Measurements from ENCODE around the gene MED12L.

DNA sequence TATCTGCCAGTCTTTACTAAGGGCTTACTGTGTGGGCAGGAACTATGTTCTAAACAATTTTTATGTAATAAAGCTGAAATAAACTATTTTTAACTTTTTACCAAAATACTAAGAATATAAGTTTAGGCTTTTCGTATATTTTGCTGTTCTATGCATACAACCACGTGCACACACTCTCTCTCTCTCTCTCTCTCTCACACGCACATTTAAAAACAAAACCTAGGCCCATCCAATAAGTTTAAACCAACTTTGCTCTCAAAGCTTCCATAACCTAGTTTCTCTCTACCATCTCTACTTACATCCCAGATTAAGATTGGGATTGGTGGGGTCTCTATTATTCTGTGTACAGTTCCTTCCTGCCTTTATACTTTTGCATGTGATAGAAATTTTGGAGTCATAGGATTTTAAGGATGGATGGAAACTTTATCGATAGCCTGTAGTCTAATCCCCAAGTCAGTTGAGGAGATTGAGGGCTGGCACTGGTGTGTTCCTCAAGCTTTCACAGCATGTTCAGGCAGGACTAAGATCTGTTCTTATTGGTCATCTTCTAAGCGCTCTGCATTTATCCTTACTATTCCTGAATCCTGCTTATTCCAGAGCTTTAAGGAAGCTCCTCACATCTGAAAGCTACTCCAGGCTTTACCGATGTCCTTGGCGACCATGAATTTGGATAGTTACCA, 115.7 kb downstream of the MED12L start:
- TF ChIP-seq, protein P1, sequence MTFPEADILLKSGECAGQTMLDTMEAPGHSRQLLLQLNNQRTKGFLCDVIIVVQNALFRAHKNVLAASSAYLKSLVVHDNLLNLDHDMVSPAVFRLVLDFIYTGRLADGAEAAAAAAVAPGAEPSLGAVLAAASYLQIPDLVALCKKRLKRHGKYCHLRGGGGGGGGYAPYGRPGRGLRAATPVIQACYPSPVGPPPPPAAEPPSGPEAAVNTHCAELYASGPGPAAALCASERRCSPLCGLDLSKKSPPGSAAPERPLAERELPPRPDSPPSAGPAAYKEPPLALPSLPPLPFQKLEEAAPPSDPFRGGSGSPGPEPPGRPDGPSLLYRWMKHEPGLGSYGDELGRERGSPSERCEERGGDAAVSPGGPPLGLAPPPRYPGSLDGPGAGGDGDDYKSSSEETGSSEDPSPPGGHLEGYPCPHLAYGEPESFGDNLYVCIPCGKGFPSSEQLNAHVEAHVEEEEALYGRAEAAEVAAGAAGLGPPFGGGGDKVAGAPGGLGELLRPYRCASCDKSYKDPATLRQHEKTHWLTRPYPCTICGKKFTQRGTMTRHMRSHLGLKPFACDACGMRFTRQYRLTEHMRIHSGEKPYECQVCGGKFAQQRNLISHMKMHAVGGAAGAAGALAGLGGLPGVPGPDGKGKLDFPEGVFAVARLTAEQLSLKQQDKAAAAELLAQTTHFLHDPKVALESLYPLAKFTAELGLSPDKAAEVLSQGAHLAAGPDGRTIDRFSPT (tag by site-specific recombination; IDR thresholded peaks at IDR 0.05) = no peak
- TF ChIP-seq, protein P2, sequence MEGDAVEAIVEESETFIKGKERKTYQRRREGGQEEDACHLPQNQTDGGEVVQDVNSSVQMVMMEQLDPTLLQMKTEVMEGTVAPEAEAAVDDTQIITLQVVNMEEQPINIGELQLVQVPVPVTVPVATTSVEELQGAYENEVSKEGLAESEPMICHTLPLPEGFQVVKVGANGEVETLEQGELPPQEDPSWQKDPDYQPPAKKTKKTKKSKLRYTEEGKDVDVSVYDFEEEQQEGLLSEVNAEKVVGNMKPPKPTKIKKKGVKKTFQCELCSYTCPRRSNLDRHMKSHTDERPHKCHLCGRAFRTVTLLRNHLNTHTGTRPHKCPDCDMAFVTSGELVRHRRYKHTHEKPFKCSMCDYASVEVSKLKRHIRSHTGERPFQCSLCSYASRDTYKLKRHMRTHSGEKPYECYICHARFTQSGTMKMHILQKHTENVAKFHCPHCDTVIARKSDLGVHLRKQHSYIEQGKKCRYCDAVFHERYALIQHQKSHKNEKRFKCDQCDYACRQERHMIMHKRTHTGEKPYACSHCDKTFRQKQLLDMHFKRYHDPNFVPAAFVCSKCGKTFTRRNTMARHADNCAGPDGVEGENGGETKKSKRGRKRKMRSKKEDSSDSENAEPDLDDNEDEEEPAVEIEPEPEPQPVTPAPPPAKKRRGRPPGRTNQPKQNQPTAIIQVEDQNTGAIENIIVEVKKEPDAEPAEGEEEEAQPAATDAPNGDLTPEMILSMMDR (tag by site-specific recombination; IDR thresholded peaks at IDR 0.05) = no peak
- TF ChIP-seq, protein P3, sequence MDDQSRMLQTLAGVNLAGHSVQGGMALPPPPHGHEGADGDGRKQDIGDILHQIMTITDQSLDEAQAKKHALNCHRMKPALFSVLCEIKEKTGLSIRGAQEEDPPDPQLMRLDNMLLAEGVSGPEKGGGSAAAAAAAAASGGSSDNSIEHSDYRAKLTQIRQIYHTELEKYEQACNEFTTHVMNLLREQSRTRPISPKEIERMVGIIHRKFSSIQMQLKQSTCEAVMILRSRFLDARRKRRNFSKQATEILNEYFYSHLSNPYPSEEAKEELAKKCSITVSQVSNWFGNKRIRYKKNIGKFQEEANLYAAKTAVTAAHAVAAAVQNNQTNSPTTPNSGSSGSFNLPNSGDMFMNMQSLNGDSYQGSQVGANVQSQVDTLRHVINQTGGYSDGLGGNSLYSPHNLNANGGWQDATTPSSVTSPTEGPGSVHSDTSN (CRISPR knock-in tag; IDR thresholded peaks at IDR 0.05) = no peak
- TF ChIP-seq ZNF140 (tag by site-specific recombination; IDR thresholded peaks at IDR 0.05) (no peak), ZBTB7A (tag by site-specific recombination; IDR thresholded peaks at IDR 0.05; ENCODE audit: low read depth) (no peak), ZNF175 (tag by site-specific recombination; IDR thresholded peaks at IDR 0.05) (no peak), KLF10 (tag by site-specific recombination; IDR thresholded peaks at IDR 0.05) (no peak)

Data from HEK293 (cell line).